Prostate gland (tissue), 2 donors: ENCODE data around the gene DGKG. TPM values are rescaled to one million over a fixed set of nuclear protein-coding genes. Genes with fewer than 3 reads are reported as not detected.

ENCODE experiments used
- DNase-seq: peaks from one replicate; pipeline ENCODE4 v3.0.0-alpha.2; 2019; ENCODE audit warnings: low spot score
- H3K27ac ChIP-seq, 2 donors: fragments of 200-600 bp; sonication (generic); 2 replicates each; pipeline ENCODE4 v1.5.1; 2017 to 2019
- H3K27me3 ChIP-seq: fragments of 200-600 bp; sonication (generic); replicated peaks from 2 replicates; pipeline ENCODE4 v1.5.1; 2019; ENCODE audit not compliant: insufficient read depth
- H3K36me3 ChIP-seq, 2 donors: fragments of 200-600 bp; sonication (generic); 1 replicate in 1 of 2; 2 replicates in 1 of 2; pipeline versions ENCODE4 v1.5.1 to v1.8.1; 2017 to 2019
- H3K4me1 ChIP-seq: fragments of 200-600 bp; sonication (generic); replicated peaks from 2 replicates; pipeline ENCODE4 v1.5.1; 2019
- H3K4me3 ChIP-seq, 2 donors: fragments of 200-600 bp; sonication (generic); 2 replicates each; pipeline ENCODE4 v1.5.1; 2017 to 2019
- H3K9me3 ChIP-seq: fragments of 200-600 bp; sonication (generic); 2 replicates; pipeline ENCODE4 v1.5.1; 2017
- CTCF ChIP-seq, 4 experiments: fragments of 200-600 bp in 2 of 4; fragments of 450-650 bp in 2 of 4; sonication (generic) in 2 of 4; IDR thresholded peaks; 1 replicate in 3 of 4; 2 replicates in 1 of 4; pipeline ENCODE4 v1.5.1; 2016 to 2019; ENCODE audit warnings: antibody characterized with exemption in 4 of 4, mild to moderate bottlenecking in 2 of 4, moderate library complexity in 2 of 4
- POLR2A ChIP-seq: fragments of 450-650 bp; IDR thresholded peaks from one replicate; pipeline ENCODE4 v1.6.1; 2016; ENCODE audit warnings: antibody characterized with exemption, mild to moderate bottlenecking
- POLR2AphosphoS5 ChIP-seq: sonication (generic); formaldehyde crosslinking; IDR thresholded peaks from one replicate; pipeline ENCODE4 v1.6.1; 2017; ENCODE audit warnings: antibody characterized with exemption
- WGBS: methylation state at CpG from one replicate; pipeline ENCODE4 v1.1.5; 2018; 5-methylcytosine and 5-hydroxymethylcytosine counted together
- intact Hi-C: fragments of 100-400 bp; cut with DNase I; formaldehyde crosslinking; loops from one replicate; pipeline ENCODE4 v1.14.2; 2022
- total RNA-seq, 2 donors: library from RNA; depleted of rRNA; stranded (reverse); fragments of >200 nt; gene quantifications; one replicate each; pipeline ENCODE4 v1.1.0, GENCODE V29; 2016

The DGKG gene
- total RNA-seq, 2 donors from 2014 or later = 1.2 to 2.2 TPM

GRCh38 chr3:186385856-186386602 lies 24.0 kb upstream of the DGKG start:
- intact Hi-C loops = no loop called here
- Histone ChIP-seq H3K9me3 (no peaks in the 10 kb centered on the region), H3K4me1 (no peaks in the 10 kb centered on the region), H3K27me3 (no peaks in the 10 kb centered on the region), H3K4me3 (no peak overlapping the region), H3K36me3 (no peaks in the 10 kb centered on the region), H3K27ac (no peak overlapping the region)
- DNase-seq = no peak
- no peak for TF ChIP-seq CTCF (IDR thresholded peaks at IDR 0.05)
- TF ChIP-seq POLR2AphosphoS5 = no peak
- TF ChIP-seq POLR2A = no peak
- 95% methylated on average over 5 of the region's 5 CpGs for WGBS

DNA sequence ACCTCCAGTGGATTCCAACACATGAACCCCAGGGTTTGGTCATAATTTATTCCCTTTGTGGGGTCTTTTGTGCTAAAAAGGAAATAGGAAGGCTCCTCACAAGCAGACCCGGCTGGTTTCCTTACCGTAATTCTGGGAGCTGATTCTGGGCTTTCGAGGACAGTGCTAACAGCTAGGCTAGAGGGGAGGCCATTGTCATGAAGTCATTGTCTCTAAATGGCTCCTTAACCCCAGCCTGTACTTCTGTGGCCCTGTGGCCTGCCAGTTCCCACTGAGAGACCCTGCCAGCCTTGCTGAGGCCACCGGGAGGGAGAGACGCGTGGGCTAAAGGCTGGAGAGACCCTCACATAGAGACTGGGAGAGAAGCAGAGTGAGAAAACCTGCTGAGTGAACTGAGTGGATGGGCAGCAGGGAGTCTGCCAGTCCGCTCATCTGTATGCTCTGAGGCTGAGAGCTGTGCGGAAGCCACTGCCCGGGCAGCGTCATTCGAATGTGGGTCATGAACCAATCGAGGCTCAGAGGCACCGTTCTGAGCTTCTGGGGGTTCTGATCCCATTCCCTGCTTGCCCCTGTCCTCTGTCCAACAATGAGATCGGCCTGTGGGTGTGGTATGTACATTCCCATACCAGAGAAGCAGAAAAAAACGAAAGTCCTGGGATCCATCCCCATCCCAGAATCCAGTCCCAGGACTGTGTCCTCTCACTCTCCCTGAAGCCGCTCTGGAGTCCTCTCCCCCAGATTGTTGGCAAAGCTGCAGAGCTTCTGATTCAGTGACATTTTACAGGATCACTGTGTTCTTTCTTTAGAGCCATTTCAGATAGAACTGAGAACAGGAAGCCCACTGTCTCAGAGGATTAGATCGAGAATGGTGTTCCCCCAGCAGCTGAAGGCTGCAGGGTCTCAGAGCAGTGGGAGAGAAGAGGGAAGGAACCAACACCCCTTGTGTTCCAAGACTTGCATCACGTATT lies 21.3 kb upstream of the DGKG start:
- 52% methylated on average over 18 of the region's 18 CpGs for WGBS
- Histone ChIP-seq H3K4me3 (no peak overlapping the region), H3K27ac (peak overlapping the region; percentile 35 to 39), H3K4me1 (no peaks in the 10 kb centered on the region), H3K36me3 (no peaks in the 10 kb centered on the region), H3K9me3 (no peaks in the 10 kb centered on the region), H3K27me3 (no peaks in the 10 kb centered on the region)
- TF ChIP-seq CTCF (IDR thresholded peaks at IDR 0.05) = no peak
- peak; percentile 29 for TF ChIP-seq POLR2AphosphoS5
- no peak for DNase-seq
- intact Hi-C loops = no loop called here

GRCh38 chr3:186382217-186382885 lies 20.3 kb upstream of the DGKG start:
- Histone ChIP-seq H3K4me1 (no peaks in the 10 kb centered on the region), H3K9me3 (no peaks in the 10 kb centered on the region), H3K27me3 (no peaks in the 10 kb centered on the region), H3K27ac (no peak overlapping the region), H3K4me3 (no peak overlapping the region), H3K36me3 (no peaks in the 10 kb centered on the region)
- WGBS = 60% methylated on average over 6 of the region's 6 CpGs
- TF ChIP-seq CTCF (IDR thresholded peaks at IDR 0.05) (no peak), POLR2A (no peak), POLR2AphosphoS5 (no peak)
- DNase-seq = no peak
- intact Hi-C loops = no loop called here

- H3K27ac ChIP-seq = no peak overlapping the region
- H3K9me3 ChIP-seq = no peaks in the 10 kb centered on the region
- no peak for DNase-seq
- H3K4me1 ChIP-seq = no peaks in the 10 kb centered on the region
- no peak overlapping the region for H3K4me3 ChIP-seq
- TF ChIP-seq POLR2AphosphoS5 (no peak), CTCF (IDR thresholded peaks at IDR 0.05) (no peak), POLR2A (no peak)
- no peaks in the 10 kb centered on the region for H3K36me3 ChIP-seq
- no peaks in the 10 kb centered on the region for H3K27me3 ChIP-seq
- intact Hi-C loops = no loop called here
- WGBS = 72% methylated on average over 10 of the region's 10 CpGs
These were observed 19.6 kb upstream of the DGKG start for GRCh38 chr3:186381424-186382216.
